Posterior cingulate gyrus (tissue), 11 donors: ENCODE data around the gene FSD1L.

Experiments used
- DNase-seq, 10 donors: peaks; one replicate each; pipeline versions ENCODE4 v3.0.0 to v3.0.0-alpha.2; 2020 to 2021; ENCODE audit warnings: mixed read lengths in 3 of 10
- intact Hi-C: fragments of 100-400 bp; cut with DNase I; formaldehyde crosslinking; loops from one replicate; pipeline ENCODE4 v1.15.1; 2023

FSD1L gene

GRCh38 chr9:105447814-105448812, at the start of gene FSD1L:
Gene FSD1L, plus strand, starts transcription at chr9:105448034. Its CDS starts 187 bp downstream, at chr9:105448221.
- intact Hi-C loops: no loop called here
- DNase-seq: peak; percentile 92 to 99 (median 95)

- intact Hi-C loops: no loop called here
- DNase-seq: no peak
Observed at GRCh38 chr9:105399117-105399516, 48.7 kb upstream of the FSD1L start.

- DNase-seq: no peak
- intact Hi-C loops: no loop called here
Observed at GRCh38 chr9:105401651-105402050, 46.2 kb upstream of the FSD1L start.

GRCh38 chr9:105403552-105404248, 44.1 kb upstream of the FSD1L start:
- no peak for DNase-seq
- intact Hi-C loops: no loop called here

GRCh38 chr9:105405514-105406131, 42.2 kb upstream of the FSD1L start:
- no peak for DNase-seq

GRCh38 chr9:105406369-105406768, 41.5 kb upstream of the FSD1L start:
- no peak for DNase-seq
- intact Hi-C loops: no loop called here

More at GRCh38 chr9:105405514-105406131, 42.2 kb upstream of the FSD1L start:
- intact Hi-C loops: no loop called here

GRCh38 chr9:105413525-105413924, 34.3 kb upstream of the FSD1L start:
- no peak for DNase-seq
- intact Hi-C loops: loop anchor here (10.0 kb wide), 3 partner anchors 449 to 629 kb away; partner anchors contain the start of gene ABCA1

- DNase-seq: peak in 6 of 10 donors; percentile 16 to 84 (median 64)
Observed at GRCh38 chr9:105414947-105415661, 32.7 kb upstream of the FSD1L start.

GRCh38 chr9:105415662-105415980, 32.2 kb upstream of the FSD1L start:
- intact Hi-C loops: loop anchor here (2.0 to 10.0 kb wide), 5 partner anchors 171 to 631 kb away; partner anchors contain the start of genes ABCA1 and SLC44A1
- no peak for DNase-seq

More at GRCh38 chr9:105414947-105415661, 32.7 kb upstream of the FSD1L start:
- intact Hi-C loops: loop anchor here (2.0 to 10.0 kb wide), 5 partner anchors 170 to 630 kb away; partner anchors contain the start of genes ABCA1 and SLC44A1

GRCh38 chr9:105416840-105417239, 31.0 kb upstream of the FSD1L start:
- intact Hi-C loops: loop anchor here (10.0 kb wide), 3 partner anchors 452 to 632 kb away; partner anchors contain the start of gene ABCA1
- DNase-seq: no peak

GRCh38 chr9:105418588-105419500, 29.0 kb upstream of the FSD1L start:
- DNase-seq: no peak
- intact Hi-C loops: loop anchor here (10.0 kb wide), 3 partner anchors 454 to 634 kb away; partner anchors contain the start of gene ABCA1

GRCh38 chr9:105419816-105420597, 27.8 kb upstream of the FSD1L start:
- intact Hi-C loops: loop anchor here (10.0 kb wide), 3 partner anchors 455 to 635 kb away; partner anchors contain the start of gene ABCA1
- no peak for DNase-seq

GRCh38 chr9:105421154-105421553, 26.7 kb upstream of the FSD1L start:
- no peak for DNase-seq
- intact Hi-C loops: no loop called here

- DNase-seq: no peak
- intact Hi-C loops: no loop called here
Observed at GRCh38 chr9:105421864-105422263, 26.0 kb upstream of the FSD1L start.

- DNase-seq: no peak
- intact Hi-C loops: no loop called here
Observed at GRCh38 chr9:105425816-105426433, 21.9 kb upstream of the FSD1L start.

- no peak for DNase-seq
- intact Hi-C loops: no loop called here
Observed at GRCh38 chr9:105426657-105427056, 21.2 kb upstream of the FSD1L start.

- intact Hi-C loops: no loop called here
Observed at GRCh38 chr9:105431424-105432246, 16.2 kb upstream of the FSD1L start.

More at GRCh38 chr9:105431424-105432246, 16.2 kb upstream of the FSD1L start:
- DNase-seq: no peak
